Breast epithelium (tissue), 3 donors: ENCODE data around the gene KMT2E.

Experiments used
- CTCF ChIP-seq, 3 donors: fragments of 450-650 bp; IDR thresholded peaks; one replicate each; pipeline ENCODE4 v1.5.1; 2016 to 2017; ENCODE audit warnings: antibody characterized with exemption in 3 of 3, mild to moderate bottlenecking in 3 of 3, moderate library complexity in 3 of 3
- POLR2A ChIP-seq: fragments of 450-650 bp; IDR thresholded peaks from one replicate; pipeline ENCODE4 v1.6.1; 2016; ENCODE audit warnings: antibody characterized with exemption, mild to moderate bottlenecking, moderate library complexity

GRCh38 chr7:105127179-105127578, 113.2 kb downstream of the KMT2E start:
- TF ChIP-seq CTCF (IDR thresholded peaks at IDR 0.05): no peak
- TF ChIP-seq POLR2A: no peak
